NT2/D1 (cell line): ENCODE data around the gene NUTM1.

Experiments used
- DNase-seq: peaks from one replicate; pipeline ENCODE4 v3.0.0-alpha.2; 2011; ENCODE audit warnings: low read depth, low spot score
- H3K27me3 ChIP-seq: 2 replicates; pipeline ENCODE4 v1.6.0; 2011; ENCODE audit warnings: mild to moderate bottlenecking; ENCODE audit not compliant: insufficient read length, insufficient read depth
- H3K36me3 ChIP-seq: 2 replicates; pipeline ENCODE4 v1.6.1; 2011; ENCODE audit warnings: mild to moderate bottlenecking, low read length, mixed read lengths; ENCODE audit not compliant: insufficient read depth, insufficient read length
- H3K4me1 ChIP-seq: 2 replicates; pipeline ENCODE4 v1.5.1; 2011; ENCODE audit not compliant: insufficient read depth, insufficient read length
- H3K4me3 ChIP-seq: 2 replicates; pipeline ENCODE4 v1.5.1; 2011; ENCODE audit warnings: low read depth; ENCODE audit not compliant: insufficient read length
- H3K9ac ChIP-seq: 2 replicates; pipeline ENCODE4 v1.6.0; 2011; ENCODE audit warnings: low read depth; ENCODE audit not compliant: insufficient read length
- H3K9me3 ChIP-seq: 2 replicates; pipeline ENCODE4 v1.5.1; 2011; ENCODE audit warnings: mild to moderate bottlenecking, low read length; ENCODE audit not compliant: insufficient read depth
- SUZ12 ChIP-seq: IDR thresholded peaks from 2 replicates; pipeline ENCODE4 v1.6.1; 2011; ENCODE audit not compliant: insufficient read length, insufficient read depth; ENCODE audit errors: extremely low read depth
- YY1 ChIP-seq: IDR thresholded peaks from 2 replicates; pipeline ENCODE4 v1.6.1; 2011; ENCODE audit not compliant: insufficient read length, insufficient read depth
- ZNF274 ChIP-seq: IDR thresholded peaks from 2 replicates; pipeline ENCODE4 v1.6.1; 2011; ENCODE audit warnings: mild to moderate bottlenecking, low read depth, low read length

Gene NUTM1, protein sequence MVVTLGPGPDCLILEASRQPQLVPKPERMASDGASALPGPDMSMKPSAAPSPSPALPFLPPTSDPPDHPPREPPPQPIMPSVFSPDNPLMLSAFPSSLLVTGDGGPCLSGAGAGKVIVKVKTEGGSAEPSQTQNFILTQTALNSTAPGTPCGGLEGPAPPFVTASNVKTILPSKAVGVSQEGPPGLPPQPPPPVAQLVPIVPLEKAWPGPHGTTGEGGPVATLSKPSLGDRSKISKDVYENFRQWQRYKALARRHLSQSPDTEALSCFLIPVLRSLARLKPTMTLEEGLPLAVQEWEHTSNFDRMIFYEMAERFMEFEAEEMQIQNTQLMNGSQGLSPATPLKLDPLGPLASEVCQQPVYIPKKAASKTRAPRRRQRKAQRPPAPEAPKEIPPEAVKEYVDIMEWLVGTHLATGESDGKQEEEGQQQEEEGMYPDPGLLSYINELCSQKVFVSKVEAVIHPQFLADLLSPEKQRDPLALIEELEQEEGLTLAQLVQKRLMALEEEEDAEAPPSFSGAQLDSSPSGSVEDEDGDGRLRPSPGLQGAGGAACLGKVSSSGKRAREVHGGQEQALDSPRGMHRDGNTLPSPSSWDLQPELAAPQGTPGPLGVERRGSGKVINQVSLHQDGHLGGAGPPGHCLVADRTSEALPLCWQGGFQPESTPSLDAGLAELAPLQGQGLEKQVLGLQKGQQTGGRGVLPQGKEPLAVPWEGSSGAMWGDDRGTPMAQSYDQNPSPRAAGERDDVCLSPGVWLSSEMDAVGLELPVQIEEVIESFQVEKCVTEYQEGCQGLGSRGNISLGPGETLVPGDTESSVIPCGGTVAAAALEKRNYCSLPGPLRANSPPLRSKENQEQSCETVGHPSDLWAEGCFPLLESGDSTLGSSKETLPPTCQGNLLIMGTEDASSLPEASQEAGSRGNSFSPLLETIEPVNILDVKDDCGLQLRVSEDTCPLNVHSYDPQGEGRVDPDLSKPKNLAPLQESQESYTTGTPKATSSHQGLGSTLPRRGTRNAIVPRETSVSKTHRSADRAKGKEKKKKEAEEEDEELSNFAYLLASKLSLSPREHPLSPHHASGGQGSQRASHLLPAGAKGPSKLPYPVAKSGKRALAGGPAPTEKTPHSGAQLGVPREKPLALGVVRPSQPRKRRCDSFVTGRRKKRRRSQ

GRCh38 chr15:34342737-34343575 lies at the start of gene NUTM1, which contains the start of gene NOP10:
TSS of gene NUTM1 (plus strand) at chr15:34343315. CDS start at chr15:34343697, 382 bp downstream.
TSS of gene NOP10 (minus strand) at chr15:34343136. CDS start at chr15:34343073, 63 bp downstream.
- H3K4me1 ChIP-seq: no peaks in the 10 kb centered on the region
- H3K27me3 ChIP-seq: no peaks in the 10 kb centered on the region
- H3K9ac ChIP-seq: peak within 1 kb of the TSS; percentile 71
- no peaks in the 10 kb centered on the region for H3K9me3 ChIP-seq
- TF ChIP-seq YY1 (no peak), ZNF274 (no peak), SUZ12 (no peak)
- H3K36me3 ChIP-seq: peaks cover 32% of the 10 kb centered on the region
- peak within 1 kb of the TSS; percentile 69 for H3K4me3 ChIP-seq
- peak; percentile 78 for DNase-seq

GRCh38 chr15:34297059-34297458 lies 46.1 kb upstream of the NUTM1 start:
- Histone ChIP-seq H3K9ac (no peak overlapping the region), H3K27me3 (no peaks in the 10 kb centered on the region), H3K4me1 (no peaks in the 10 kb centered on the region), H3K9me3 (no peaks in the 10 kb centered on the region), H3K36me3 (no peaks in the 10 kb centered on the region), H3K4me3 (no peak overlapping the region)
- no peak for DNase-seq
- no peak for TF ChIP-seq ZNF274
- no peak for TF ChIP-seq SUZ12
- TF ChIP-seq YY1: no peak

GRCh38 chr15:34301058-34301457 lies 42.1 kb upstream of the NUTM1 start:
- Histone ChIP-seq H3K4me3 (no peak overlapping the region), H3K4me1 (no peaks in the 10 kb centered on the region), H3K9ac (no peak overlapping the region), H3K36me3 (no peaks in the 10 kb centered on the region), H3K9me3 (no peaks in the 10 kb centered on the region), H3K27me3 (no peaks in the 10 kb centered on the region)
- no peak for DNase-seq
- TF ChIP-seq YY1: no peak
- TF ChIP-seq SUZ12: no peak
- no peak for TF ChIP-seq ZNF274

DNA sequence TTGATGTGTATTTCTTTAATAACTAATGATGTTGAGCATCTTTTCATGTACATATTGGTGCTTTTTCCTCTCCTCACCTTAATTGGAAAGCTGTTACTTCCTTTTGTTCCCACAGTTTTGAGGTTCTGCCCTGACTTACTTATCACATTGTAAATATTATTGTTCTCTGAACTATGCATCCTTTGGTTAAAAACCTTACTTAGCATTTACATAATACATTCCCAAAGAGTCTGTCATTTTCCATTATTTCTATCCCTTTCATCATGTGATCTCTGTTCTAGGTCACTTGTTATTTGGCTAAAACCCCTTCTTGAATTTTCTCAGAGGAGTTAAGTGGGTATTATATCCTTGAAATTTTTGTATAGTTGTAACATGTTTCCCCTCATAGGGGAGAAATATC lies 38.5 kb upstream of the NUTM1 start:
- Histone ChIP-seq H3K9ac (no peak overlapping the region), H3K9me3 (no peaks in the 10 kb centered on the region), H3K36me3 (no peaks in the 10 kb centered on the region), H3K4me3 (no peak overlapping the region), H3K4me1 (no peaks in the 10 kb centered on the region), H3K27me3 (no peaks in the 10 kb centered on the region)
- no peak for DNase-seq
- TF ChIP-seq SUZ12 (no peak), YY1 (no peak), ZNF274 (no peak)

DNA sequence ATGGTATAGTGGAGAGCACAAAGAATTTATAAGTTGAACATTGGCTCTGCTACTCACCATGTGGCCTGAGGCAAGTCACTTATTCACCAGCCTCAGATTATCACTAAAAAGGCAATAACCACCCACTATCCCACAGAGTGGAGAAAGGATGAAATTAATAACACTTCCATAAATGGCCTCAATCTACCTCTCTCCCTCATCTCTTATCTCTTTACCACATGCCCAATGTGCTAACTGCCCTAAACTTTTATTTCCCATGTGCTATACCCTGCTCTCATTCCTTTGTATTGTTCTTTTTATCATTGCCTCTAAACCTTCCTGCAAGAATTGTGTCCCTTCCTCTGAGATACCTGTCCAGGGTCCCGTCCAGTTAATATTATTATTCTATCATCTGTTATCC lies 31.6 kb upstream of the NUTM1 start:
- Histone ChIP-seq H3K9ac (no peak overlapping the region), H3K4me1 (no peaks in the 10 kb centered on the region), H3K4me3 (no peak overlapping the region), H3K36me3 (no peaks in the 10 kb centered on the region), H3K9me3 (no peaks in the 10 kb centered on the region), H3K27me3 (no peaks in the 10 kb centered on the region)
- TF ChIP-seq YY1 (no peak), SUZ12 (no peak), ZNF274 (no peak)
- DNase-seq: no peak

GRCh38 chr15:34314491-34315490 lies 28.3 kb upstream of the NUTM1 start:
- Histone ChIP-seq H3K4me1 (no peaks in the 10 kb centered on the region), H3K9ac (no peak overlapping the region)

More at GRCh38 chr15:34314491-34315490, 28.3 kb upstream of the NUTM1 start:
- no peak for TF ChIP-seq YY1
- TF ChIP-seq ZNF274: no peak
- TF ChIP-seq SUZ12: no peak
- no peak overlapping the region for H3K4me3 ChIP-seq
- no peaks in the 10 kb centered on the region for H3K27me3 ChIP-seq
- no peaks in the 10 kb centered on the region for H3K36me3 ChIP-seq
- no peak for DNase-seq
- no peaks in the 10 kb centered on the region for H3K9me3 ChIP-seq
